Mononuclear cell (primary cell): Measurements from ENCODE around the gene PLD1. TPM values are rescaled to one million over a fixed set of nuclear protein-coding genes. Genes with fewer than 3 reads are reported as not detected.

ENCODE experiments used
- H3K27me3 ChIP-seq: 2 replicates; pipeline ENCODE4 v1.6.0; 2011; ENCODE audit warnings: low read length, control low read depth; ENCODE audit not compliant: insufficient read depth
- H3K4me1 ChIP-seq: 2 replicates; pipeline ENCODE4 v1.5.1; 2011; ENCODE audit warnings: mild to moderate bottlenecking, low read length, control low read depth; ENCODE audit not compliant: insufficient read depth
- H3K4me3 ChIP-seq: 2 replicates; pipeline ENCODE4 v1.5.1; 2011; ENCODE audit warnings: mild to moderate bottlenecking, low read length, moderate library complexity
- H3K9me3 ChIP-seq: 2 replicates; pipeline ENCODE4 v1.5.1; 2011; ENCODE audit warnings: low read depth, mild to moderate bottlenecking, control low read depth, low read length
- total RNA-seq: library from RNA; depleted of rRNA; stranded (reverse); fragments of >200 nt; gene quantifications from one replicate; pipeline ENCODE4 v1.2.3, GENCODE V29; 2012

The PLD1 gene
- total RNA-seq, 1 donor: 10.4 TPM

GRCh38 chr3:171765511-171765887 is 44.8 kb downstream of the PLD1 start:
- Histone ChIP-seq H3K27me3 (no peaks in the 10 kb centered on the region), H3K4me1 (peaks cover 13% of the 10 kb centered on the region), H3K4me3 (no peak overlapping the region), H3K9me3 (no peaks in the 10 kb centered on the region)

GRCh38 chr3:171763392-171763791 is 46.9 kb downstream of the PLD1 start:
- Histone ChIP-seq H3K9me3 (no peaks in the 10 kb centered on the region), H3K4me3 (no peak overlapping the region), H3K4me1 (peaks cover 5% of the 10 kb centered on the region), H3K27me3 (no peaks in the 10 kb centered on the region)

- Histone ChIP-seq H3K4me1 (no peaks in the 10 kb centered on the region), H3K27me3 (no peaks in the 10 kb centered on the region), H3K9me3 (no peaks in the 10 kb centered on the region), H3K4me3 (no peak overlapping the region)
Observed at GRCh38 chr3:171760477-171760876, 49.8 kb downstream of the PLD1 start.

GRCh38 chr3:171758109-171758508 is 52.2 kb downstream of the PLD1 start:
- H3K4me3 ChIP-seq: no peak overlapping the region
- H3K9me3 ChIP-seq: no peaks in the 10 kb centered on the region
- H3K27me3 ChIP-seq: no peaks in the 10 kb centered on the region
- H3K4me1 ChIP-seq: no peaks in the 10 kb centered on the region

GRCh38 chr3:171757361-171758034 is 52.8 kb downstream of the PLD1 start:
- Histone ChIP-seq H3K27me3 (no peaks in the 10 kb centered on the region), H3K4me3 (no peak overlapping the region), H3K4me1 (no peaks in the 10 kb centered on the region), H3K9me3 (no peaks in the 10 kb centered on the region)

- Histone ChIP-seq H3K27me3 (no peaks in the 10 kb centered on the region), H3K9me3 (no peaks in the 10 kb centered on the region), H3K4me3 (no peak overlapping the region), H3K4me1 (no peaks in the 10 kb centered on the region)
Observed at GRCh38 chr3:171755656-171756055, 54.6 kb downstream of the PLD1 start.

- no peak overlapping the region for H3K4me3 ChIP-seq
Observed at GRCh38 chr3:171755015-171755589, 55.2 kb downstream of the PLD1 start.

GRCh38 chr3:171753665-171754408 is 56.4 kb downstream of the PLD1 start:
- Histone ChIP-seq H3K4me3 (no peak overlapping the region), H3K27me3 (no peaks in the 10 kb centered on the region), H3K9me3 (no peaks in the 10 kb centered on the region), H3K4me1 (peaks cover 4% of the 10 kb centered on the region)

More at GRCh38 chr3:171755015-171755589, 55.2 kb downstream of the PLD1 start:
- Histone ChIP-seq H3K4me1 (no peaks in the 10 kb centered on the region), H3K27me3 (no peaks in the 10 kb centered on the region), H3K9me3 (no peaks in the 10 kb centered on the region)

GRCh38 chr3:171753025-171753472 is 57.2 kb downstream of the PLD1 start:
- Histone ChIP-seq H3K4me3 (no peak overlapping the region), H3K9me3 (no peaks in the 10 kb centered on the region), H3K4me1 (peaks cover 4% of the 10 kb centered on the region), H3K27me3 (no peaks in the 10 kb centered on the region)

GRCh38 chr3:171752329-171752728 is 58.0 kb downstream of the PLD1 start:
- Histone ChIP-seq H3K4me1 (peaks cover 8% of the 10 kb centered on the region), H3K9me3 (no peaks in the 10 kb centered on the region), H3K27me3 (no peaks in the 10 kb centered on the region), H3K4me3 (no peak overlapping the region)

- Histone ChIP-seq H3K4me1 (peaks cover 13% of the 10 kb centered on the region), H3K9me3 (no peaks in the 10 kb centered on the region), H3K27me3 (no peaks in the 10 kb centered on the region), H3K4me3 (no peak overlapping the region)
Observed at GRCh38 chr3:171749124-171749523, 61.2 kb downstream of the PLD1 start.

GRCh38 chr3:171748064-171748924 is 62.0 kb downstream of the PLD1 start:
- peaks cover 13% of the 10 kb centered on the region for H3K4me1 ChIP-seq
- no peaks in the 10 kb centered on the region for H3K27me3 ChIP-seq
- H3K4me3 ChIP-seq: no peak overlapping the region
- H3K9me3 ChIP-seq: no peaks in the 10 kb centered on the region

GRCh38 chr3:171747223-171747920 is 62.9 kb downstream of the PLD1 start:
- peaks cover 13% of the 10 kb centered on the region for H3K4me1 ChIP-seq
- H3K27me3 ChIP-seq: no peaks in the 10 kb centered on the region
- H3K4me3 ChIP-seq: no peak overlapping the region
- no peaks in the 10 kb centered on the region for H3K9me3 ChIP-seq
